HG03354 (cell line): ENCODE results near the gene SLF1.

Experiments used
- ATAC-seq: cut with Tn5 transposase; IDR thresholded peaks from one replicate; pipeline ENCODE4 v1.9.1; 2021; ENCODE audit warnings: mild to moderate bottlenecking; ENCODE audit not compliant: unreplicated experiment, poor library complexity, severe bottlenecking

Gene SLF1

DNA sequence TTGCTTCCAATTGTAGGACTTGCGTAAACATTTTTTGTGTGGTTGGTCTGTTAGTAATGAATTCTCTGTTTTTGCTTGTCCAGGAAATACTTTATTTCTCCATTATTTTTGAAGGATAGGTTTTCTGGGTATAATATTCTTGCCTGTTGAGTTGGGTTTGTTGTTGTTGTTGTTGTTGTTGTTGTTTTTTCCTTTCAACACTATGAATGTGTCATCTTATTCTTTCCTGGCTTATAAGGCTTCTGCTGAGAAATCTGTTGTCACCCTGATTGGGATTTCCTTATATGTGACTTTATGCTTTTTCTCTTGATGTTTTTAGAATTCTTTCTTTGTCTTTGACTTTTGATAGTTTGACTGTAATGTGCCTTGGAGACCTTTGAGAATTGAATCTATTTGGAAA is 39.8 kb downstream of the SLF1 start:
- no peak for ATAC-seq

DNA sequence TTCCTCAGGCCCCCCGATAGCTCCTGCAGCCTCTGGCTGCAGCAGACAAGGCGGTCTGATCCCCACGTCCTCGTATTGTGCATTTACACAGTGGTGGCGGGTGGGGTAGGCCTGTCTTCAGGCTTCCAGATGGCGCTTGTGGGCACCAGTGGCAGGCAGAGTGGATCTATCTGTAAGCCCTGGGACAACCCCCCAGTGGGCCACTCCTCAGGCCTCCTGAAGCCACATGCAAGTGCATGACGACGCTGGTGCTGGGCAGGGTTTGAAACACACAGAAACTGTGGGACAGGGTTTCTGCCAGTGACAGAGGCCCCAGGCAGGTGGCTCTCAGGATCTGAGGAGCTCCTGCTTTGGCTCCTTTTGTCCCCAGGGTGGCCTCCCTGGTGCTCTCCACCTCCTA is 42.0 kb downstream of the SLF1 start:
- ATAC-seq, result no peak

DNA sequence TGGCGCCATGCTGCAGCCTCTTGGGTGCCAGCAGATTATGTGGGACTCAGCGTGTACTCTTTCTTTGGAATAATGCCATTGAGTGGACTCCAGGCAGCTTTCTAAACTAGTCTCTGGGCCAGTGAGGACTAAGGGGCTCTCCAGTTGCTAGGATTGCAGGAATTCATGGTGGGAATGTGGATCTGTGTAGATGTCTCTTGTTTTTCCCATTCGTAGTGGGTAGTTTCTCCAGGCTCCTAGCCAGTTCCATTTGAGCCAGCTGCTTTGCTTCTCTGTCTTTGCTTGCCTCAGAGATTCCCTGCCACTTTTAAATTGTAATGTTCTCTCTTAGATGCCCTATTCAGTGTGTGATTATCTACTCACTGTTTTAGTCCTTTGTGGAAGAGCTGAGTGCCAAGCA is 42.6 kb downstream of the SLF1 start:
- no peak for ATAC-seq

DNA sequence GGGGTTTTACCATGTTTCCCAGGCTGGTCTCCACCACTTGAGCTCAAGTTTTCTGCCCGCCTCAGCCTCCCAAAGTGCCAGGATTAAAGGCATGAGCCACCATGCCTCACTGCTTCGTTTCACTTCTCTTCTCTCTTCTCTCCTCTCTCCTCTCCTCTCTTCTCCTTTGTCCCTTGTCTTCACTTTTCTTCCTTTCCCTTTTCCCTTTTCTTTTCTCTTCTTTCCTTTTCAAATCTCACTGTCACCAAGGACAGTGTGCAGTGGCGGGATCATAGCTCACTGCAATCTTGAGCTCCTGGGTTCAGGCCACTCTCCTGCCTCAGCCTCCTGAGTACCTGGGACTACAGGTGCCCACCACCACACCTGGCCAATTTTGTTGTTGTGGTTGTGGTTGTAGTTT is 49.5 kb downstream of the SLF1 start:
- no peak for ATAC-seq

DNA sequence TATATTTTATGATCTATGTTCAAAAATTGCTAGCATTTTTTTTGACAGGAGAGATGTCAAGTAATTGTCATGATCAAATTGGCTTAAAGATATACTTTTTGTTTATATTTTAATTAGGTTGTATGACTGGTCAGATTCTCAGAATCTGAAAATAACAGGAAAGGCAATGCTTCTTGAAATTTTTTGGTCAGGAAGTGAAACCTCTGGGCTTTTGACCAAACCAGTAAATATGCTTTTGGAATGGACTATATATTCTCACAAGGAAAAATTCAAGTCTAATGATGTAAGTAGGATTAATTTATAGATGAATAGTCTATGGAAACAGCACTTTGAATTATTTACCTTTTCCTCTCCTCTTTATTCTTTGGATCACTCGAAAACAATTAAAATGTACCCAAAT is 52.3 kb downstream of the SLF1 start:
- no peak for ATAC-seq

DNA sequence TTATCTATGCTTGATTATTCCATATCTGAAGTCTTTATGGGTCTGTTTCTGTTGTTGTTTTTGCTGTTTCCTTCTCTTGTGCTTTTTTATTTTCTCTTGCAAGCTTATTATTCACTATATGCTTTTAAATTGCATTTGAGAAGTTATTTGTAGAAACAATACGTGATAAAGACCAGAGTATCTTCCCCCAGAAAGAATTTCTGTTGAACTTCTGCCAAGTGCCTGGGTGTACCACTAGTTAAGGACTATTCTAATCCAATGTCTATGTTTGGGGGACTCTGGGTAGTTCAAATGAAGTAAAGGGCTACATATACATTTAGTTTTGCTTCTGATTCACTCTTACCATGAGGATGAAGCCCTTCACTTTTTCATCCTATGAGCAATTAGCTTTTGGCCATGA is 54.3 kb downstream of the SLF1 start:
- no peak for ATAC-seq

DNA sequence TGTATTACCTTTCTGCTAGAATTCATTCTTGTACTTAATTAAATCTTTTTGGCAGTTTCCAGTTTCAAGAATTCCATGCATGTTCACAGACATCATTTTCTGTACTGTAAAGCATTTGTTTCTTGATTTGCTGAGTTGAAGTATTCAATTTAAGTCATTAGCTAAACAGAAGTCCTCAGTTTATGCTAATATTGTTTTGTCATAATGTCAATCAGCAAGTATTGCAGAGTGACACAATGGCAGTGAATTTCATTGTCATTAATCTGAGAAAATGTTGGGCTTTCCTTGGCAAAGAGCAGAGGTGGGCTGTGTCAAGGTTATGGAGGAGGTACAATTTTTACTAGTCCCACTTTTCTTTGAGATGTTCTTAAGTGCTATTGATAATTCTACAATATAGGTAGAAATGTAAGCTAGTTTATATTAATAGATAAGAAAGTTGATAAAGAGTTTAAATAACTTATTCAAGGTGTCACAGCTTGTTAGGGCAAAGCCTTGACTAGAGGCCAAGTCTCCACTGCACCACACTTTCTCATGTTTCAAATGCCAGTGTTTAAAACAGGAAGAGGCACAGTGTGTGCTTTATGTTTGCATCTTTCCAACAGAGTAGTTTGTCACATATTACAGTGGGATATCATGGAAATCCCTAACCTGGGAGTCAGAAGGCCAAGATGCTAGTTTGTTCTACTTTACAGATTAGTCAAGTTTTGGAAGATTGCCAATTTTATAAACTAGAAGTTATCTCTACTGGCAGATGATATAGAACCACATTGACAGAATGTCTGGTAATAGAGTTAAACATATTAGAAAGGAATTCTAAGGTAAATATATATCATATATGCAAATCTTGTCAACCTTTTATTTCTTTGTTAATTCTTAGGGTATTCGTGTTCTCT is 56.3 kb downstream of the SLF1 start:
- no peak for ATAC-seq

DNA sequence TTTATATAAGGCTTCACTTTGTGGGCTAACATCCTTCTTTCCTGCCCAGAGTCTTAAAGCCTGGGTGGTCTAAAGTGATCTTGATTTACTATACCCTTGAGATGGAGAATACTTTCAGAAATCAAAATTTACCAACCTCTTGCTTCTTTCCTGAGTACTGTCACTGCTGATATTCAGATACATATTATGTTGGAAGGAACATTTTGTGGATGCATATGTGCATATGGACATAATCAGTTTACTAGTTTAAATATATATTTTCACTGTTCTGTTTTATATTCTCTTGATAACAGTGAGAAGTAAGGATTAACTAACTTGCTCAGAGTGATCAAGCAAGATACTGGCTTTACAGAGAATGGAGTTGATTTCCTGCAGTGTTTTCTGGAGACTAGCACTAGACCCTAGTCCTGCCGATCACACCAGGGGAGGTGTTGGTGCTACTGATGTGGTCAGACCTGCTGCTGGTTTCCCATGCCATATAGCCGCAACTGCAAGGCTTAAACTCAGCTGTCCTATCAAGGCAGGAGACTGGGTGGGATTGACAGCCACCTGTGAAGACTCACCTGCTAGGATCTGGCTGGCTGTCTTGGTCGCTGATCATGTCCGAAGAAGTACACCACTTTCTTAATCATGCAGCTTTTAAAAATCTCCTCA is 57.6 kb downstream of the SLF1 start:
- ATAC-seq, result no peak

DNA sequence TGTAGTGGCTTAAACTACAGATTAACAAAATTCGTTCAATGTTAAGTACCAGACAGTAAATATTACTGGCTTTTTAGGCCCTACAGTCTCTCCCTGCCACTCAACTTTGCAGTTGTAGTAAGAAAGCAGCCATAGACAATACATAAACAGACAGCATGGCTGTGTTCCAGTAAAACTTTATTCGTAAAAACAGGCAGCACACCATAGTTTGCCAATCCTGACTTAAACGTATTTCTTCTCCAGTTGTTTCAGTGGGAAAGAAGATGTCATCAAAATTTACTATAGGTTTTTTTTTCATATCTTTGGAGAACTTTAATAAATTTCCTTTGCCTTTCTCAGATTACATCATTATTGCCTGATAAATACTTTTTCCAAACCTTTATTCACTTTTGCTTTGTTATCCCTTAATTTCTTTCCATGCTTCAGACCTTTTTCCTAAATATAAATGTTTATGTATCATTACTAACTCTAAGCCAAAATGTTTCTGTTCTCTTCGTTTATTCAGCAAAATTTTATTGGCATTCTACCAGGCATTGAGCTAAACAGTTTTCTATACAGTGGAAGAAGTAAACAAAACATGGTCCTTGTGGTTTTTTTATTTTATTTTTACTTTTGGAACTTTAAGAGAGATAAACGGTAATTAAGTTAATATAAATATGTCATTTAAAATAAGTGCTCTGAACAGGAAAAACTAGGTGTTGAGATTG is 64.5 kb downstream of the SLF1 start:
- no peak for ATAC-seq

DNA sequence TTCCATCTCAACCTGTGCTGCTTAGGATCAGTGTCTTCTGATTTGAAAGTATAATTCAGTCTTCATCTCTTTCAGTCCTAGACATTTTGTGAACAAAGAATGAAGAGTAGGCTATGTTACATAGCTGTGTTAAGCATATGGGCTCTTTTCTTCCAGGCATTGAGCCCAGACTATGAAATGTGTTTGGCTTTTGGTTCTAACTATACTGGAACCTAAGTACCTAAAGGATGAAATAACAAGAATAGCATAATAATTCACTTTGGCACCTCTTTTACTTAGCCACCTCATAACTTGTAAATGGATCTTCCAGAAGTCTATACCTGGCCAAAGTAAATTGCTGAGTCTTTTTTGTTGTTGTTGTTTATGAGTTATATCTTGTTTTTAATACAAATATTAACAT is 71.4 kb downstream of the SLF1 start:
- ATAC-seq, result no peak

DNA sequence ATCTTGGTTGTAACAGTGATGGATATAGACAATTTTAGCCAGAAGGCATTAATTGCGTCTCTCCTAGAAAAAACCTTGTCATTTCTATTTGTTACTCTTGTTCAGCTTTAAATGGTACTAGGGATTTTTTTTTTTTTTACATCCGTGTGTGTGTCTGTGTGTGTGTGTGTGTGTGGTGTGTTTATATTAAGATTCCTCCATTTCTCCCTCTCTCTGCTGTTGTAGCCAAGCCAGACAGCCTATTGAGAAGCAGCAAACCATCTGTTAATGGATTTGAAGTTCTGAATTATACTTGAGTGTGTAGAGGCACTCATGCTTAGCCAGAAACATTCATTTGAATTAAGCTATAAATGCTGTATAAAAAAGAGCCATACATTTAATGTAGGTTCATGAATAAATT is 72.3 kb downstream of the SLF1 start:
- ATAC-seq, result no peak

DNA sequence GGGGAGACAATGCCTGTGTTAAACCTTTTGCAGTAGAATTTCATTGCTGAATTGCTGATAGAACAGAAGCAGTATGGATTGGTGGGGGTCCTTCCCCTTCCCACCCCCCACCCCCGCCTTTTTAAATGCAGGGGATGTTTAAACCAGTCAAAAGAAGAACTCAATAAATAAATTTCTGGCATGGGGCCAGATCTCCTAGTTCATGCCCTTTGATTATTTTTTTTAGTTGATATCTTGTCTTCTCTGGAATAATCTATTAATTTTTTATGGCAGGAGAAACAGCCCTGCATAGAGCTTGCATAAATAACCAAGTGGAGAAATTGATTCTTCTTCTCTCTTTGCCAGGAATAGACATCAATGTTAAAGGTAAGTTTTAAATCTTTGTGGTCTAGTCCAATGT is 72.8 kb downstream of the SLF1 start:
- no peak for ATAC-seq

DNA sequence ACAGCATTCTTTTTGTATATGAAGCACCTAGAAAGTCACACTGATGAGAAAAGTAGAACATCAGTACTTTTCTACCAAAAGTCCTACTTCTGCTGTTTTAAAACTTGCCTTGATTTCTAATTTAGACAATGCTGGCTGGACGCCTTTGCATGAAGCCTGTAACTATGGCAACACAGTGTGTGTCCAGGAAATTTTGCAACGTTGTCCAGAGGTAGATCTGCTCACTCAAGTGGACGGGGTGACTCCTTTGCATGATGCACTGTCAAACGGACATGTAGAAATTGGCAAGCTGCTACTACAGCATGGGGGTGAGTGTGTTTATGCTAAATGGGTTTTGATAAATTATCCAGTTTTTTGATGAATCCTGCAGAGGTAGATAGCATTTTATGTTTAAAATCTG is 73.5 kb downstream of the SLF1 start:
- ATAC-seq, result no peak

DNA sequence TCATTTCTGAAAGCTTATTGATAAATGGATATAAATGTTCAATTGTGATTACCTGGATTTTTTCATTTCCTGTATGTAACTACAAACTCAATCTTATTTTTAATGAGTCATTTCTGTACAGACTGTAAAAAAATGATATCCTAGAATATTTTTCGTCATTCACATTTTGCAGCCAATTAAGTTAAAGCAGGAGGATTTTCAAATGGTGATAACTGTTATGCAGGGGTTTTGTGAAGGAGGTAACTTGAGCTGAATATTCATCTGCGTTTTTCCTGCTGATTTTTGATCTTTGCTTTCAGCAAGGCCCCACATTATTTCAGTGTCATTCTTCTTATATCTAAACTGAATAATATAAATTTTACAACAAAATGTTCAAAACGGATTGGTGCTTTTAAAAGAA is 74.1 kb downstream of the SLF1 start:
- no peak for ATAC-seq

DNA sequence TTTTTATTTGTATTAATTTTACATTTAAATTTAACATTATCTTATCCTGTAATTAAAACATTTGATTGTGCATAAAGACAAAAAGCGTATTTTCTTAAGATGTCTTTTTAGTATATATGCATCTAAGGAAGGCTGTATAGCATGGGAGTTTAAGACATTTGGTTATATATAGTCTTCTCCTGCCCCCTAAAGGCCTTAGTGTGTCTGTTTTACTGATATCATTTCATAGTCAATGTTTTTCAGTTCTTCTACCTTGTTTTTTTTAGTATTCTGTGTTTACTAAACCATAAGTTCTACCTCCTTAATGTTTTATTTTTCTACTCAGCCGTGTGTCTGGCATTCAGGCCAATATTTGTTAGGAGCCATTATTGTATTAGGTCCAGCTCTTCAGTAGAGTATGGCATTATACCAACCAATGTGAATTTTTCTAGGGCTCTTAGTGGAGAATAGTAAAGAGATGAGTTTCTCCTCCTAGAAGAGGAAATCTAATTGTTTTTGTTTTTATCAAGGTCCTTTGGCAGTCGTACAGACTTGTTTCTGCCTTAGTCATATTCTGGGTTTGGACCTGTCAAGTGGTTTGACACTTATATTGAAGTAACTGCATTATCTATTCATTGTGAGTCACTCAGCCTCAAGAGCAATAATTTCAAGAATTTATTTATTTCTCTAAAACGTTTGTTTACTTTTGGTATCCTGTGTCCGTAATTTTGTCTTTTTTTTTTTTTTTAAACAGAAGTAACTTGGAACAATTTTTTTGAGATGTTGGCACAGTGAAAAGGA is 74.8 kb downstream of the SLF1 start:
- peak; percentile 72 for ATAC-seq

DNA sequence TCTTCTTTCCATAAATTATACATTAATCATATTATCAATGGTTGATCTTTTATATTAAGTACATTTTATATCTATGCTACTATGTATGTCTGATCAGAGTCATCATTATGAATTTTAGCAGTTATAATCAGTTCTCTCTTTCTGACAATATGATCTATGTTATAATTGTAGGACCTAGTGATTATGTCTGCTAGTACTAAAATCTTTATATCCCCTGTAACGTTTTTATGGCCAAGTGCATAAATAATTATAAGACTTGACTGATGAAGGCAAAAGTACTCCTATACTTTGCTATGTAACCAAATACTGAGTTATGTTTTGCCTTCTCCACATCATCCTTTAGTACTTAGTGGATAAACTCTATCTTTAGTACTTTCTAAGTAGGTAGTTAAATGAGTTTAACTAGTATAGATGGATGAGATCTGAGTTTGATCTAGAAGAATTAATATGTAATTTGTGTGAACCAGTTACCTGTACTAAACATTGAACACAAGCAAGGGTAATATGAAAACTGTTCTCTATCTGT is 75.4 kb downstream of the SLF1 start:
- no peak for ATAC-seq

DNA sequence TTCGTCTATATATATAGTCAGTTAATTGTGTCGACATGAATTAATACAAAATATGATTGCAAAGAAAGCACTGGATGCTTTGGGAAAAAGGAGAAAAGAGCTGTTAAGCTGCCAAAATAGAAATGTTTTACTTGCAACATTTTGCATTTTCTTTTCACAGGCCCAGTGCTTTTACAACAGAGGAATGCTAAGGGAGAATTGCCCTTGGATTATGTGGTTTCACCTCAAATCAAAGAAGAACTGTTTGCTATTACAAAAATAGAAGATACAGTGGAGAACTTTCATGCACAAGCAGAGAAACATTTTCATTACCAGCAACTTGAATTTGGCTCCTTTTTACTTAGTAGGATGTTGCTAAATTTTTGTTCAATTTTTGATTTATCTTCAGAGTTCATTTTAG is 76.2 kb downstream of the SLF1 start:
- no peak for ATAC-seq

DNA sequence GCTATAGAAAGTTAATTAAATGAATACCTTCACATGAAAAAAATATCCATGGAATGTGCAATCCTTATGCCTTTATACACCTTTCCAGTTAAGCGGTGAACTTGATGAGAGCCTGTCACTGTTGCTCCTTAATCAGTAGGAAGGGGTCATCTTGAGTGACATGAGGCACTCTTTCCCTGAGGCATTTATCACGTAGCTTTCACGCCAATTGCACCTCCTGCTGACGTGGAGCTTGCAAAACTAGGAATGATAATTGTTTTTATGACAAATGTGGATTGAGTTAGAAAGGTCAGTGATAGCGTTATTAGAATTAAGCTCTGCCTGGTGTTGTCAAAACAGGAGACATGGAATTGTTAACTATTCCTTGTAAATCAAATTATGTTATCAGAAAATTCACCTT is 79.7 kb downstream of the SLF1 start:
- no peak for ATAC-seq

DNA sequence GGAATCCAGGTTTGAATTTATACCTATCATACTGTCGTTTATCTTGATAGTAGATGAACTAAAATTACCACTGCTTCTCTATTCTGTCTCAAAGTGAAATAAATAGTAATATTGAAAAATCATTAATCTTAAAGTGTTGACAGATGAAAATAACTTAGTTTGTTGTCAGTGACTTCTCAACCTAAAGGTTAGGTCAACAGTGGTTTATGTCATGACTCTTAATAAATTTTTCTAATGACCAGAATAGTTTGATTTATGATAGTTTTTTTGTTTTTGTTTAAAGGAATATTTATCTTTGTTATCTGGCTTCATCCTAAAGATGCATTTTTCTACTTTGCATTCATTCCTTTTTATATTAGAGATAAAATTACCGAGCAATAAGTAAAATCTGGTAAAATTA is 81.1 kb downstream of the SLF1 start:
- ATAC-seq, result no peak

DNA sequence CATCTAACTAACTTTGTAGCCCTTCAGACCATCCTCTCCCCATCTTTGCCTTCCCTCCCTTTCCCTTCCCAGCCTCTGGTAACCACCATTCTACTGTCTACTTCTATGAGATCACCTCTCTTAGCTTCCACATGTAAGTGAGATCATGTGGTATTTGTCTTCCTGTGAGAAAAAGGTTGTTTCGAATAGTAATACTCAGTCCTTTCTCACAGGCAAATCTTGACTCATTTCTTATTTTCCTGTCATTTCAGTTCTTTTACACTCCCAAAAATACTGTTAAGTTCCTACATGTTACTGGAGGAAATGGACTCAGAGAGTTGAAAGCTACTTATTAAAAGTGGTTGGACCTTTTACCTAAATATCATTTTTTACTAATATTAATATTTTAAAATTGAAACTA is 82.1 kb downstream of the SLF1 start:
- peak; percentile 71 for ATAC-seq
